GM18868 (cell line): Measurements from ENCODE around the gene ZNF524.
A peak's percentile ranks its signal among the peaks of the same experiment; 100 is the strongest.
"Not testable (repeated sequence)": the region's sequence is repeated elsewhere in the genome, so short reads cannot be mapped to it uniquely, and the experiment has no call there.

Source experiments
- ATAC-seq: cut with Tn5 transposase; IDR thresholded peaks from one replicate; pipeline ENCODE4 v1.9.1; 2021; ENCODE audit warnings: mild to moderate bottlenecking, moderate library complexity; ENCODE audit not compliant: unreplicated experiment

Gene ZNF524

GRCh38 chr19:55581145-55581822, 18.8 kb upstream of the ZNF524 start:
- ATAC-seq = no peak

GRCh38 chr19:55581823-55582223, 18.3 kb upstream of the ZNF524 start:
- no peak for ATAC-seq

DNA sequence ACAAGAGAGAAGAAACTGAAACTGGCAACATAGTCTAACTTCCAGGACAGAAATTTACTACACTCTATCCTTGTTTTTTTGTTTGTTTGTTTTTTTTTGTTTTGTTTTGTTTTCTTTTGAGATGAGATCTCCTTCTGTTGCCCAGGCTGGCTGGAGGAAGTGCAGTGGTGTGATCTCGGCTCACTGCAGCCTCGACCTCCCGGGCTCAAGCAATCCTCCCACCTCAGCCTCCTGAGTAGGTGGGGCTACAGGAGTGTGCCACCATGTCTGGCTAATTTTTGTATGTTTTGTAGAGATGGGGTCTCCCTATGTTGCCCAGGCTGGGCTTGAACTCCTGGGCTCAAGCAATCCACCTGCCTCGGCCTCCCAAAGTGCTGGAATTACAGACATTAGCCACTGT, 17.8 kb upstream of the ZNF524 start:
- ATAC-seq = not testable (repeated sequence)

- not testable (repeated sequence) for ATAC-seq
These were observed 16.2 kb upstream of the ZNF524 start for GRCh38 chr19:55583897-55584296.

DNA sequence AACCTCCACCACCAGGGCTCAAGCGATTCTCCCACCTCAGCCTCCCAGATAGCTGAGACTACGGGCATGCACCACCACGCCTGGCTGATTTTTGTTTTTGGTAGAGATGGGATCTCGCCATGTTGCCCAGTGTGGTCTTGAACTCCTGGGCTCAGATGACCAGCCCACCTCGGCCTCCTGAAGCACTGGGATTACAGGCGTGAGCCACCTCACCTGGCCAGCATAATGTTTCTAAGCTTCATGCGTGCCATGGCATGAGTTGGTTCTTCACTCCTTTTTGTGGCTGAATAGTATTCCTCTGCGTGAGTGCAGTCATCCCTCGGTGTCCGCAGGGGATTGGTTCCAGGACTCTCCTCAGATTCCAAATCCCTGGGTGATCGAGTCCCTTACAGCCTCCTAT, 15.2 kb upstream of the ZNF524 start:
- ATAC-seq = no peak

DNA sequence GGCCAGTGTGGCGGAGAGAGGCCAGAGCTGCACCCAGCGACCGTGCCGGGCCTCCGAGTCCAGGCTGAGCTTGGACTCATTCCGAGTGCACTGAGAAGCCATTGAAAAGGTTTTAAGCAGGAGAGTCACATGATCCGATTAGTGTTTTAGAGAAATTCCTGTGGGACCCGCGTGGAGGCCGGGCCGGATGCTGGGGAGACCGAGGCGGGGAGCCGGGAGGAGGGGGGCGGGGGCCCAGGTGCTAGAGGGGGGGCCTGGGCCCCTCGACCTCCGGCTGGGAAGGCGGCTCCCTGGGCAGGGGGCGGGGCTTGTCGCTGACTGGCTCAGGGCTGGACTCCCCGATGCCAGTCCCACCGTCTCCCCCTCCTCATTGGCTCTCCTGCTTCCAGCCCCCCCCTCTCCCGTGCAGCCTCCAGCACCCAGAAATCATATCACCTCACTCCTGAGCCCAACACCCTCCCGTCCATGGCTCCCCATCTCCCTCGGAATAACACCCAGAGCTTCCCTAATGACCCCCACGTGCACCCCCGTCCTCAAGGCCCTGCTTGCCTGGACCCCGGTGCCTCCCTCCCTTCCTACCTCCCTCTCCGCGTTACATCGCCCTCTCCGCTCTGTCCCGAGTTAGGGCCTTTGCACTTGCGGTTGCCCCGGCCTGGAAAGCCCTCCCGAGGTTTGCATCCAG, 14.3 kb upstream of the ZNF524 start:
- no peak for ATAC-seq

GRCh38 chr19:55586976-55587668, 13.0 kb upstream of the ZNF524 start:
- ATAC-seq = no peak

DNA sequence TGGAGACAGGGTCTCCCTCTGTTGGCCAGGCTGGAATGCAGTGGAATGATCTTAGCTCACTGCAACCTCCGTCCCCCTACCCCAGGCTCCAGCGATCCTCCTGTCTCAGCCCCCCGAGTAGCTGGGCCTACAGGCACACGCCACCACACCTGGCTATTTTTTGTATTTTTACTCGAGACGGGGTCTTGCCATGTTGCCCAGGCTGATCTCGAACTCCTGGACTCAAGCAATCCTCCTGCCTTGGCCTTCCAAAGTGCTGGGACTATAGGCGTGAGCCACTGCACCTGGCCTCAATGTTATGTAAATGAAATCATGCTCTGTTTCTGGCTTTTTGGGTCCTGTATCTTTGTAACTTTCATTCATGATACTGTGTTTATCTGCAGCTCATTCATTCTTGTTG, 11.3 kb upstream of the ZNF524 start:
- ATAC-seq = no peak

- ATAC-seq = no peak
These were observed 10.0 kb upstream of the ZNF524 start for GRCh38 chr19:55590109-55590508.

DNA sequence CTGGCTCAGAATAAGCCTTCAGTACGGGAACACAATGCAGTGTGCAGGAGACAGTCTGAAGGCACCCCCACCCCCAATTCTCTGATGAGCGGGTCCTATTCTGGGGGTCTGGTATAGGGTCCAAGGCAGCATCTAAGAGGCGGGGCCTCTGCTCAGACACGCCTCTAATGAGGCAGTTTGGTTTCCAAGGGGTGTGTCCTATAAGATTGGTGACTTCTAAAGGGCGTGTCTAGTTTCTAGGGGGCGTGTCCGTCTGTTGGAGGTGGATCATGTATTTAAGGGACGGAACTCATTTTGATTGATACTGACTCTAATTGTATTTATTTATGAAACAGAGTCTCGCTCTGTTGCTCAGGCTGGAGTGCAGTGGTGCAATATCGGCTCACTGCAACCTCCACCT, 9.5 kb upstream of the ZNF524 start:
- no peak for ATAC-seq

DNA sequence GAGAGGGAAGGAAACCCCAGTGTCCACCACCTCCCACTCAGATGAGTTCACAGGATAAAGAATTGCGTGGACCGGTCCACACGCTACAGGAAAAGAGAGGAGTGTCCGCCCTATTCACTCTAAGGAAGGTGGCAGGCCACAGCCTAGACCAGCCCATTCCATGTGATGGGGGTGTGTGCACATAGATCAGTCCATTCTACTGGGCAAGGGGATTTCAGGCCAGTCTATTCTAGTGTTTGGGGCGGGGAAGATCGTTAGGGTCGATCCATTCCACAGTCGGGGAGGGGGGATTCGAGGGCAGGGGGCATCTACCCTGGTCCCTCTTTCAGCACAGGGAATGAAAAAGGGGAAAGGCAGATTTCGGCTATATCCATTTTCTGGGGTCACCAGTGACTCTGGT, 8.5 kb upstream of the ZNF524 start:
- no peak for ATAC-seq

GRCh38 chr19:55592391-55593090, 7.5 kb upstream of the ZNF524 start:
- ATAC-seq = no peak

DNA sequence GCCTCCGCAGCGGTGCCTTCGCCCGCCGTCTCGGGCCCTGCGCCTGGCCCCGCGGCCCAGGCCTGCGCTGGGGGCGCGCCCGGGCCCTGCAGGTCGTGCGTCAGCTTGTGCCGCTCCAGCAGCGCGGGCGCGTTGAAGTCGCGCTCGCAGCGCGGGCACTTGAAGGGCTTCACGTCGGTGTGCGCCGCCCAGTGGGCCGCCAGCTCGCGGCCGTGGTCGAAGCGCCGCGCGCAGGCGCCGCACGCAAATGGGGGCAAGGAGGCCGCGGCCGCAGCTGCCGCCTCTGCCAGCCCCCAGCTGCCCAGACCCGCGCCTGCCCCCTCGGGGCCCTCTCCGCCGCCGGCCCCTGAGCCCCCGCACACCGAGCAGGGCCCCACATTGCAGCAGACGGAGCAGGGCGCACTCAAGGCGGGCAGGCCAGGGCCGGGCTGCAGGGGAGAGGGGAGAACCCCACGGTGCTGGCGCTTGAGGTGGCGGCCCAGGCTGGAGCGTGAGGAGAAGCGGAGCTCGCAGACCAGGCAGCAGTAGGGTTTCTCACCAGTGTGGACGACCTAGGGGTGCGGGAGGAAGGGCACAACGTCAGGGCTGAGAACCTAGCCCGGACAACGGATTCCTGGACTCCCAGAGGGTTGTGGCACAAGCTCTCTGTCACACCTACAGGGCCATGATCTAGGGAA, 6.9 kb upstream of the ZNF524 start:
- ATAC-seq = no peak

GRCh38 chr19:55594996-55595545, 5.0 kb upstream of the ZNF524 start:
- ATAC-seq = no peak

DNA sequence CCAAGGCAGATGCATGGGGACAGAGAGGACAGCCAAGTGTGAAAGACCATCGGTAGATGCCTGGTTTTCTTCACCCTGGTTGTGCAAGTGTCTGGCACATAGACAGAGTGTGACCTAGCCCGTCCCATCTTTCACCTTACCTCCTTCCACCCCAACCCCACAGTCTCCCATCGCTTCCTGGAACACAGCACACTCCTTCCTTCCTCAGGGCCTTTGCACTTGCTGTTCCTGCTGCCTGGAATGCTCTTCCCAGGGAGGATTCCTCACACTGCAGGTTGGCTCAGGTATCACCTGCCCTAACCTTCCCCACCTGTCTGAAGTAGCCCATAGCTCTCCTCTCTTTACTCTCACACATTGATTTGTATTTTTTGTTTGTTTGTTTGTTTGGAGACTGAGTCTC, 3.8 kb upstream of the ZNF524 start:
- no peak for ATAC-seq

- no peak for ATAC-seq
These were observed 2.6 kb upstream of the ZNF524 start for GRCh38 chr19:55597501-55597921.

DNA sequence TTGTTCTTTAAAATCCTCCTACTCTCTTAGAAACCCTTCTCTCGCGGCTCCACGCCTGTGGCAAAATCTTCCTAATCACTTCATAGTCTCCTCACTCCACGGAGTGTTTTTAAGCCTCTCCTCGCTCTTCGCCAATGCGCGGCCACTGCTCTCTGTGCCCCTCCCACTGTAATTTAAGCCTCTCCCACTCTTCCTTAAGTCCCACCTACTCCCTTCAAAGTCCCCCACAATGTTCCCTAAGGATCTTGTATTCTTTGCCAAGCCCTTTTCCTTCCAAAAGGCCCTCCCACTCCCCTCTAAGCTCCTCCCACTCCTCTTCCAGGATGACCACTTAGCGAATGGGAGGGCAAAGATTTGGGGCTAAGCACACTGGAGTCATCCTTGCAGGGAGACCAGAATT, 2.1 kb upstream of the ZNF524 start:
- ATAC-seq = no peak

- peak; percentile 48 for ATAC-seq
These were observed 1.2 kb upstream of the ZNF524 start for GRCh38 chr19:55598719-55599467.

GRCh38 chr19:55599468-55599841, 633 bp upstream of the ZNF524 start, which contains the start of gene FIZ1:
Gene FIZ1, minus strand, starts transcription at chr19:55599517. Its CDS starts 1,652 bp downstream, at chr19:55597865.
- ATAC-seq = peak; percentile 47

DNA sequence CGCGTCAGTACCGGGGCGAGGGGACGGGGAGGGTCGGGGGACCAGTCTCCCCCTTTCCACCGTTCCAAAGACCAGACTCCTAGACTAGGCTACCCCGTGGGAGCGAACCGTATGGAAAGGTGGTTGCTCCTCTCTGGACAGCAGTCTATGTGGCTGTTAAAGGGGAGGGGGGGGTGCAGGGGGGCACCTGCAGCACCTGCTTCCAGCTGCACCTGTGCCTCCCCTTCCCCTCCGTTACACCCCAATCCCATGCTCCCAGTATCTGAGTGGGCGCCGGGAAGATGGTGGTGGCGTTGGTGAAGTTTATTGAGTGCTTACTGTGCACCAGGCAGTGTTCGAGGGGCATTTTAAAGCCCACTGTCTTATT, 557 bp downstream of the ZNF524 start:
- ATAC-seq = no peak
